ENCODE results near the gene VOPP1.

- TF ChIP-seq EP300 (IDR thresholded peaks at IDR 0.05) (no peak), CTCF (IDR thresholded peaks at IDR 0.05) (no peak), POLR2AphosphoS5 (IDR thresholded peaks at IDR 0.05) (no peak), POLR2A (IDR thresholded peaks at IDR 0.05; ENCODE audit: low read depth) (no peak)
Observed at GRCh38 chr7:55486192-55486590, 86.1 kb downstream of the VOPP1 start.
